ENCODE results near the gene RASSF7.

- TF ChIP-seq CTCF (conservative IDR thresholded peaks at IDR 0.05) (no peak), EZH2 (IDR thresholded peaks at IDR 0.05; ENCODE audit: low read depth) (no peak)
These were observed 10.6 kb upstream of the RASSF7 start for GRCh38 chr11:550021-550745.
